Endothelial cell of umbilical vein (primary cell): ENCODE data around the gene DOCK4. TPM values are rescaled to one million over a fixed set of nuclear protein-coding genes. Genes with fewer than 3 reads are reported as not detected.

Experiments
- BruUV-seq: library from RNA; stranded (reverse); fragments of 400-500 nt; replicated peaks from 2 replicates; lab custom pipeline; 2021; lab: Mats Ljungman, UMichigan
- CTCF ChIA-PET: fragments of 300-600, 350-600 bp; sonication (Branson Sonifier 250); formaldehyde crosslinking; loops from one replicate; lab custom pipeline; 2021; ENCODE audit warnings: antibody characterized with exemption, inconsistent platforms; lab: Charles Lee
- POLR2A ChIA-PET: fragments of 300-600, 350-600 bp; sonication (Branson Sonifier 250); formaldehyde crosslinking; loops from one replicate; lab custom pipeline; 2021; ENCODE audit warnings: antibody characterized with exemption, inconsistent platforms; lab: Charles Lee
- DNase-seq: peaks from one replicate; pipeline ENCODE4 v3.0.0-alpha.2; 2011; ENCODE audit warnings: low read depth, low spot score
- FAIRE-seq: peaks from 2 replicates; lab custom pipeline; 2011; peaks lifted over from hg19 to GRCh38; lab: Jason Lieb, UNC
- H2AFZ ChIP-seq: 2 replicates; pipeline ENCODE4 v1.6.0; 2012; ENCODE audit warnings: low read depth, low read length, control low read depth, inconsistent platforms
- H3K27ac ChIP-seq: 2 replicates; pipeline ENCODE4 v1.5.1; 2011; ENCODE audit warnings: low read depth, mild to moderate bottlenecking, control low read depth, low read length, moderate library complexity; ENCODE audit not compliant: insufficient read depth
- H3K27me3 ChIP-seq, 2 experiments: 2 replicates each; pipeline versions ENCODE4 v1.6.0 to v1.6.1; 2011; ENCODE audit warnings: low read length in 2 of 2, mixed read lengths in 1 of 2; ENCODE audit not compliant: control insufficient read depth in 2 of 2, insufficient read depth in 2 of 2
- H3K36me3 ChIP-seq, 2 experiments: 2 replicates in 1 of 2; 3 replicates in 1 of 2; pipeline ENCODE4 v1.5.1; 2011; ENCODE audit warnings: low read length in 2 of 2, mild to moderate bottlenecking in 1 of 2, moderate library complexity in 1 of 2; ENCODE audit not compliant: control insufficient read depth in 2 of 2, insufficient read depth in 2 of 2; ENCODE audit errors: extremely low read depth in 1 of 2
- H3K4me1 ChIP-seq: 3 replicates; pipeline ENCODE4 v1.5.1; 2011; ENCODE audit warnings: mild to moderate bottlenecking, low read length; ENCODE audit not compliant: control insufficient read depth, insufficient read depth; ENCODE audit errors: extremely low read depth
- H3K4me2 ChIP-seq: 2 replicates; pipeline ENCODE4 v1.6.1; 2011; ENCODE audit warnings: low read length, control low read depth, mixed read lengths; ENCODE audit not compliant: insufficient read depth
- H3K4me3 ChIP-seq, 3 experiments: fragments of 200-600 bp in 1 of 3; sonication (generic), shearing (Covaris generic) in 1 of 3; replicated peaks in 1 of 3; 2 replicates each; pipeline ENCODE4 v1.5.1; 2011 to 2016; ENCODE audit warnings: control low read depth in 3 of 3, low read length in 3 of 3, mild to moderate bottlenecking in 2 of 3, inconsistent platforms in 1 of 3, low read depth in 1 of 3, moderate library complexity in 1 of 3; ENCODE audit not compliant: insufficient read depth in 1 of 3
- H3K79me2 ChIP-seq: 2 replicates; pipeline ENCODE4 v1.6.0; 2012; ENCODE audit warnings: low read length, inconsistent platforms; ENCODE audit not compliant: control insufficient read depth, insufficient read depth
- H3K9ac ChIP-seq: replicated peaks from 2 replicates; pipeline ENCODE3; 2011; ENCODE audit warnings: low read length, control low read depth; ENCODE audit not compliant: insufficient read depth; ENCODE audit errors: extremely low read depth
- H3K9me1 ChIP-seq: replicated peaks from 3 replicates; pipeline ENCODE4 v1.6.0; 2011; ENCODE audit warnings: mild to moderate bottlenecking, low read length; ENCODE audit not compliant: control insufficient read depth, insufficient read depth; ENCODE audit errors: extremely low read depth
- H3K9me3 ChIP-seq: replicated peaks from 2 replicates; pipeline ENCODE4 v1.5.1; 2012; ENCODE audit warnings: low read length, inconsistent platforms; ENCODE audit not compliant: control insufficient read depth, insufficient read depth
- H4K20me1 ChIP-seq: replicated peaks from 2 replicates; pipeline ENCODE3; 2011; ENCODE audit warnings: mild to moderate bottlenecking, low read length; ENCODE audit not compliant: control insufficient read depth, insufficient read depth; ENCODE audit errors: extremely low read depth
- CTCF ChIP-seq, 2 donors: IDR thresholded peaks; 1 replicate in 1 of 2; 2 replicates in 1 of 2; pipeline ENCODE4 v1.5.1; 2011; ENCODE audit warnings: low read length in 2 of 2, mild to moderate bottlenecking in 2 of 2, moderate library complexity in 2 of 2, control low read depth in 1 of 2, inconsistent platforms in 1 of 2, low read depth in 1 of 2; ENCODE audit not compliant: insufficient read depth in 1 of 2; ENCODE audit errors: extremely low read depth in 1 of 2
- EZH2 ChIP-seq: IDR thresholded peaks from 2 replicates; pipeline ENCODE4 v1.6.1; 2012; ENCODE audit warnings: borderline replicate concordance, low read depth, mild to moderate bottlenecking, moderate library complexity, low read length, inconsistent platforms; ENCODE audit not compliant: severe bottlenecking
- FOS ChIP-seq: IDR thresholded peaks from 2 replicates; pipeline ENCODE4 v1.6.1; 2011; ENCODE audit warnings: mild to moderate bottlenecking, low read length, moderate library complexity, borderline replicate concordance; ENCODE audit not compliant: insufficient read depth
- GATA2 ChIP-seq: IDR thresholded peaks from 2 replicates; pipeline ENCODE4 v1.7.0; 2011; ENCODE audit warnings: low read depth, mild to moderate bottlenecking, moderate library complexity, mixed read lengths, low read length; ENCODE audit not compliant: insufficient read length, insufficient read depth
- JUN ChIP-seq: IDR thresholded peaks from 2 replicates; pipeline ENCODE4 v1.6.1; 2011; ENCODE audit warnings: borderline replicate concordance, low read depth; ENCODE audit not compliant: insufficient read length, insufficient read depth
- MAX ChIP-seq: IDR thresholded peaks from 2 replicates; pipeline ENCODE4 v1.6.1; 2011; ENCODE audit not compliant: insufficient read depth, insufficient read length
- MYC ChIP-seq: IDR thresholded peaks from one replicate; pipeline ENCODE4 v1.6.1; 2011; ENCODE audit warnings: mild to moderate bottlenecking, low read depth, low read length
- POLR2A ChIP-seq: IDR thresholded peaks from 2 replicates; pipeline ENCODE4 v1.6.1; 2012; ENCODE audit warnings: low read depth, mild to moderate bottlenecking, control low read depth, low read length
- POLR2AphosphoS5 ChIP-seq: IDR thresholded peaks from 2 replicates; pipeline ENCODE4 v1.6.1; 2012; ENCODE audit warnings: low read depth, mild to moderate bottlenecking, control low read depth, low read length, moderate library complexity; ENCODE audit not compliant: insufficient read depth
- dilution Hi-C: fragments of 300-500 bp; cut with MboI; formaldehyde crosslinking; loops from one replicate; pipeline ENCODE4 v1.15.0; 2019; ENCODE audit warnings: low sequenced_read_pairs; ENCODE audit not compliant: extremely low pct_ligation_motif_present
- intact Hi-C: fragments of 100-400 bp; cut with micrococcal nuclease; formaldehyde crosslinking; loops from one replicate; pipeline ENCODE4 v1.10.0; 2022
- polyA plus RNA-seq, 4 experiments: library from polyadenylated mRNA; depleted of rRNA in 3 of 4; stranded (reverse) in 3 of 4; unstranded in 1 of 4; fragments of >200 nt; gene quantifications; 2 replicates each; pipeline versions ENCODE4 v1.2.1 to v1.2.3, GENCODE V29; 2011 to 2012; ENCODE audit warnings: missing spikeins in 1 of 4
- total RNA-seq: library from RNA; stranded (reverse); gene quantifications from 2 replicates; pipeline ENCODE4 v1.2.3, GENCODE V29; 2021

Gene DOCK4
- total and polyA plus RNA-seq, 2 donors (not counting 3 experiments of a cell fraction or from before 2014, with no cell fraction given) = 47.4 to 164 TPM

- no peak overlapping the region for H3K27ac ChIP-seq
- FAIRE-seq = no peak
- H3K36me3 ChIP-seq = no peaks in the 10 kb centered on the region
- peaks cover 36% of the 10 kb centered on the region for H3K4me1 ChIP-seq
- dilution Hi-C loops (no loop called here), intact Hi-C loops (no loop called here)
- no peak overlapping the region for H3K9ac ChIP-seq
- ChIA-PET POLR2A (no interaction called here), CTCF (no interaction called here)
- no peak overlapping the region for H3K4me2 ChIP-seq
- H3K79me2 ChIP-seq = peaks cover 88% of the 10 kb centered on the region
- H3K9me1 ChIP-seq = no peaks in the 10 kb centered on the region
- no peaks in the 10 kb centered on the region for H3K27me3 ChIP-seq
- H4K20me1 ChIP-seq = no peaks in the 10 kb centered on the region
- no peak overlapping the region for H3K4me3 ChIP-seq
- DNase-seq = no peak
- no peak for TF ChIP-seq EZH2
- no peak for TF ChIP-seq POLR2AphosphoS5
- H2AFZ ChIP-seq = no peak overlapping the region
- no peaks in the 10 kb centered on the region for H3K9me3 ChIP-seq
- no TSS peak for BruUV-seq
Observed at GRCh38 chr7:112076324-112076723, 129.9 kb downstream of the DOCK4 start.

- no peaks in the 10 kb centered on the region for H3K9me3 ChIP-seq
- TF ChIP-seq GATA2 (no peak), POLR2AphosphoS5 (no peak), FOS (no peak), JUN (no peak), CTCF (IDR thresholded peaks at IDR 0.05; ENCODE audit: extremely low read depth in 1 of 2, insufficient read depth in 1 of 2, low read depth in 1 of 2, low read length in 2 of 2) (no peak), EZH2 (no peak), MYC (no peak), MAX (no peak), POLR2A (no peak)
- peaks cover 91% of the 10 kb centered on the region for H3K79me2 ChIP-seq
- H2AFZ ChIP-seq = no peak overlapping the region
- H3K27ac ChIP-seq = no peak overlapping the region
- no peak overlapping the region for H3K4me3 ChIP-seq
- no TSS peak for BruUV-seq
- peaks cover 39% of the 10 kb centered on the region for H3K4me1 ChIP-seq
- no peaks in the 10 kb centered on the region for H3K9me1 ChIP-seq
- no peaks in the 10 kb centered on the region for H4K20me1 ChIP-seq
- dilution Hi-C loops (no loop called here), intact Hi-C loops (no loop called here)
- ChIA-PET POLR2A (no interaction called here), CTCF (no interaction called here)
- FAIRE-seq = no peak
- no peak overlapping the region for H3K9ac ChIP-seq
- no peak for DNase-seq
- H3K27me3 ChIP-seq = no peaks in the 10 kb centered on the region
- H3K36me3 ChIP-seq = no peaks in the 10 kb centered on the region
- H3K4me2 ChIP-seq = no peak overlapping the region
Observed at GRCh38 chr7:112074464-112074863, 131.7 kb downstream of the DOCK4 start.
